Umbilical cord (tissue), 2 donors: ENCODE results near the gene TUBA8. TPM values are rescaled to one million over a fixed set of nuclear protein-coding genes. Genes with fewer than 3 reads are reported as not detected.
"Not testable (repeated sequence)": the region's sequence is repeated elsewhere in the genome, so short reads cannot be mapped to it uniquely, and the experiment has no call there.

Source experiments
- DNase-seq: peaks from one replicate; pipeline ENCODE4 v3.0.0-alpha.2; 2015; ENCODE audit warnings: low spot score
- total RNA-seq: library from RNA; depleted of rRNA; stranded (reverse); fragments of >200 nt; gene quantifications from one replicate; pipeline ENCODE4 v1.2.3, GENCODE V29; 2014; ENCODE audit warnings: low replicate concordance; ENCODE audit not compliant: insufficient read depth

Gene TUBA8
- total RNA-seq: 4.8 TPM

GRCh38 chr22:18110194-18110953, at the start of gene TUBA8:
TUBA8 (plus strand) TSS chr22:18110809; CDS start chr22:18110866, 57 bp downstream.
- DNase-seq: no peak

DNA sequence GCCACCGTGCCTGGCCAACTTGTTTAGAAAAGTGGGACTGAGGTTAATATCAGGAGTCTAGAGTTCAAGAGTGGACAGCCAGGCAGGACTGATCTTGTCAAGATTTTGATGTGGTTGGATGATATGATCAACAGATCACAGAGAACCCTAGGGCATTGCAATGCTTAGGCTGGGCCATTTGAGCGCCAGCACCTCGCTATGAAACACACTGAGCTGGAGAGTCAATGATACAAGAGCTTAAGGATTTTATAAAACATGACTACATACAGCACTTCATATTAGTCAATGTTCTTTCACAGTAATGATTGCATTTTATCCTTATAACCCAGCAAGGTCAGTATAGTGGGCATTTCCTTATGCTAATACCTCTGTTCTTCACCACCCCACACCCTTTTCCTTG, 48.2 kb upstream of the TUBA8 start:
- DNase-seq: no peak

GRCh38 chr22:18063306-18063705, 47.3 kb upstream of the TUBA8 start:
- no peak for DNase-seq

DNA sequence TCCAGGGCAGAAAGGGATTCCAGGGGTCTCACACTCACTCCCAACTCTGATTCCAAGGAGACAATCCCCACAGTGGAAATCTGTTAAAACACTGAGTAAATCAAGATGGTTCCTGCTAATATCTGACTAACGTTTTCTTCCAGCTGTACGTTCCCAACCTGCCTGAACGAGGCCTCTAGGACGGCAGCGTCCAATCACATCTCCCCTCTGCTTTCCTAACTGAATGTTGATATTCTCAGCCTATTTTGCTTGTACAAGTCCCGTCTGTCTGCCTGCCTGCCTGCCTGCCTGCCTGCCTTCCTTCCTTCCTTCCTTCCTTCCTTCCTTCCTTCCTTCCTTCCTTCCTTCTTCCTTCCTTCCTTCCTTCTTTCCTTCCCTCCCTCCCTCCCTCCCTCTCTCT, 46.9 kb upstream of the TUBA8 start:
- DNase-seq: not testable (repeated sequence)

GRCh38 chr22:18064636-18065035, 46.0 kb upstream of the TUBA8 start:
- no peak for DNase-seq

DNA sequence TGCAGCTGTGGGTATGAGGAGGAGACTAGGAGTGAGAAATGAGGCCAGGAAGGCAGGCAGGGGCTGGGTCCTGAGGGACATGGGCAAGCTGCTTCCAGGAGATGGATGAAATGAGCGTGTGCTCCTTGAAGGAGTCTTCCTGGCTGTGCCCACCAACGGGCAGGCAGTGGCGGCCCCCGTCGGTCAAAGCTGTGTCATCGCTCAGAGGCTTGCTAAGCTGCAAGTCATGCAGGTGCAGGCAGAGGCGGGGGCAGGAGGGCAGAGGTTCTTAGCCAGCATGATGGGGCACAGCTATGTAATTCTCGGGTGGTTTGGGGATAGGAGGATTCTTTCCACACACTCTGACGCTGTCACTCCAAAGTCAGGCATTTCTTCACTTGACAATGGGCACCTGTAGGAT, 45.4 kb upstream of the TUBA8 start:
- DNase-seq: no peak

DNA sequence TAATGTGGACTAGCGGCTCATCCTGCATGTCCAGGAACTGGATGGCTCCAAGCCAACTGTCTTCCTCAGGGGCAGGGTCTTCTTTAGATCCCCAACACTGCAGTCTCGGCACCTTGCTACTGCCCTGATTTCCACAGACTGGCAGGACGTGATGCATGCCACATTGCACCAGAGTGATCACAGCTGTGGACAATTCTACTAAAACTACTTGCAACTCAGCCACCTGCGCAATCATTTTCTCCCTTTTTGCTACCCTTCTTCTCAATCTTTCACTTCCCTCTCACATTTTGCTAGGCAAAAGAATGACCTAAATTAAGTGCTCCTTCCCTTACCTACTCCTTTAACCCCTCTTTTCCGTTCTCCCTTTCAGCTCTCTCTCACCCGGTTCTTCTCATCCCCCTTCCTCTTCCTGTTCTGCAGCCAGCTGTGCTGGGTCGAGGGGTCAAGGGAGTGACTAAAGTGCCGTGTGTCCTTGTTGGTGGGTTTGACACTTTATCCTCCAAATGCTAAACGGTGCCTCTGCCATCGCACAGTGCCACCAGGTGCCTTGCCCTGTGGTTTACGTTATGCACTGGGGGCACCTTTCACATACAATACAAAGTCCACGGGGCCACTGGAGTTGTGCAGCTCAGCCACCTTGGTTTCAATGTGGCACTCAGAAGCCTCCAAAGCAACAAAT, 44.3 kb upstream of the TUBA8 start:
- DNase-seq: no peak

DNA sequence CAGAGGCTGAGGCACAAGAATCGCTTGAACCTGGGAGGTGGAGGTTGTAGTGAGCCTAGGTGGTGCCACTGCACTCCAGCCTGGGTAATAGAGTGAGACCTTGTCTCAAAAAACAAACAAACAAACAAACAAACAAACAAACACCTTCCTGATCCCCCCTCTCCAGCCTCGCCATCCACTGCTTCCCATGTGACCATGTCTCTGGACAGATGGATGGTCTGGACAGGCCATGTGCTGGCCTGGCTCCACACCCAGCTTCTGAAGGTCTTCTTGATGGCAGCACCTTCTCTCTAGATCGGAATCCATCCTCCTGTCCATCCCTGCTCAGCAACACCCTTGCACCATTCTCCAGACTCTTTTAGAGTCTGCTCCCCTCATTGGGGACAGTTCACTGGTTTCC, 43.5 kb upstream of the TUBA8 start:
- no peak for DNase-seq

DNA sequence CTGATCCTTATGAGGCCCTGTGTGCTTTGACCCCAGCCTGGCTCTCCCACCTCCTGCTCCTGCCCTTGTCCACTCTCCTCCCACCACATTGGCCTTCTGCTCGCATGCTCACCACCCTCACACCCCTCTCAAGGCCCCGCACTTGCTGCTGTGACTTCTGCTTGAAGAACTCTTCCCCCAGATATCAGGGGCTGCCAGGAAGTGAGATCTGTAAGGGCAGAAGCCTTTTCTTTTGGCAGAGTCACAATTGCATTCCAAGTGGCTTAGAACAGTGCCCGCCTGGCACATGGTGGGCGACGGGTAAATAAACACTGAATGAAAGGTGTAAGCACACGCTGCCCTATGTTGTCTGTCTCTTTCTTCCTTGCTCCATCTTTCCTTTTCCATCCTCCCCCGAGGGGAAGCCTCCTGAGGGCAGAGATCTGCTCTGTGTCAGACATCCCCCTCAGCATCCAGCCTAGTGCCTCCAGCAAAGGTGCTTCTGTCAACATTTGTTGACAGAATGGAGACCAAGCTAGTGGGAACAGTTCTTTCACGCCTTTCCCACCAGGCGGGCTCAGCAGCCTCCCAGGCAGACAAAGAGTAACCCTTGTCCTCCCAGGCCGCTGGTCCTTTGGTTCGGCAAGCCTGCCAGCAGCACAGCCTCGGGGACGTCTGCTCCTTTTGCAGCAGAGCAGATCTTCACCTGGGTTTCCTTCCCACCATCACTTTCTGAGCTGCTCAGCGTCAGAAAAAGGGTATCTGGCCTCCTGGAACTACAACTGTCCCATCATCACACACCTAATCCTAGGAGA, 42.9 kb upstream of the TUBA8 start:
- DNase-seq: no peak

DNA sequence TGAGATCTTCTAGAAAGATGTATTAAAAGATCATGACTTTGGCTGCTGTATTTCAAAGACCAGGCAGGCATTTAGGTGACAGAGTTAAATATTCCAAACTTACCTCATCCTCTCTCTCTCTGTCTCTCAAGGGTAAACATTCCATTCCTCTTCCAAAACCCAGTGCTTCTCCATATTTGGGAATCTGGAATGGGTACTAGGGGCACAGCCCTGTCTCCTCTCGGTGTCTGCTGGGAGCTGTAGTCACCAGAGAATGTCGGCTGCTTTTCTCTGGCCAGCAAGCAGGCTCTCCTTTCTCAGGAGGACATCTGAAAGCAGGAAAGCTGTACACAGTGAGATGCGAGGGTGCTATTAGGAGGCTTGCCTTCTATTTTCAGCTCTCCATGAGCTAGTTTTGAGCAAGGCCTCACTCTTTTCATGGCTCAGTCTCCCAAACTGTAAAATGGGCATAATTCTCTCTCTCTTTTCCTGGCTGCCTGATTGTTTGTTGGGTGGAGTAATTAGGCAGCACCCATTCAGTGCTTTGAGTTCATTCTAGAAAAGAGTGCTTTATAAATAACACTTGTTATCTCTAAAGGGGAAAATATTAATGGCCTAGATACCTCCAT, 42.1 kb upstream of the TUBA8 start:
- peak; percentile 78 for DNase-seq

GRCh38 chr22:18069041-18069440, 41.6 kb upstream of the TUBA8 start:
- no peak for DNase-seq

DNA sequence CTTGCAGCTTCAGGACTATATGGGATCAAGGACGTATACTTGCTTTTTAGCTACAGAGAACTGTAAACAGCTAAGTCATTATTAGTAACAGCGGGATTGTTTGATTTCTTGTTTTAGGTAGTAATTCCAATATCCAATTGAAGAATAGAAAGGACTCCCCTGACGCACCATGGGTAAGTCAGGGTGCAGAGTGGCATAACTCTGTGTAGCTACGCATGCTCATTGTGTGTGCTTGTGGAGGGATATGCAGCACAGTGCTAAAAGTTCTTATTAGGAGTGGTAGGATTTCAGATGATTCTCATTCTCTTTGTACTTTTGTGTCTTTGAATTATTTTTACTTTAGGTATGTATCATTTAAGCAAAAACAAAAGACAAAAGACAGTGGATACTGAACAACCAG, 40.6 kb upstream of the TUBA8 start:
- no peak for DNase-seq

GRCh38 chr22:18070556-18071306, 39.9 kb upstream of the TUBA8 start:
- peak; percentile 50 for DNase-seq

DNA sequence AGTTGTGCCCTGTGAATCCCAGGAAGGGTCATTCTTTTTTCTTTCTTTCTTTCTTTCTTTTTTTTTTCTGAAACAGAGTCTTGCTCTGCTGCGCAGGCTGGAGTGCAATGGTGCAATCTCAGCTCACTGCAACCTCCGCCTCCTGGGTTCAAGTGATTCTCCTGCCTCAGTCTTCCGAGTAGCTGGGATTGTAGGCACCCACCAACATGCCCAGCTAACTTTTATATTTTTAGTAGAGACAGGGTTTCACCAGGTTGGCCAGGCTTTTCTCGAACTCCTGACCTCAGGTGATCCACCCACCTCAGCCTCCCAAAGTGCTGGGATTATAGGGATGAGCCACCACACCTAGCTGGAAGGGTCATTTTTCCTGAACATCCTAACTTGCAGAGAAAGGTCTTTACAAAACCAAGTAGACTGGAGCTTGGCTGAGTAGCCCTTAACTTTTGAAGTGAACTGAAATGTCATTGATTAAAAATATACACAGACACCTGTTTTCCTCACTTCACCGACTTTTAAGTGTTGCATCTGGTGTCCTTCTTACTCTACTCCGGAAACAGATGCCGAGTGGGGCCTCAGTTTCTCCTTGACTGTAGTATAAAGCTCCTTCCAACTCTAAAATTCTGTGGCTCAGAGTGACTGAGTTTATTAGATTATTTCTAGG, 39.2 kb upstream of the TUBA8 start:
- DNase-seq: not testable (repeated sequence)

DNA sequence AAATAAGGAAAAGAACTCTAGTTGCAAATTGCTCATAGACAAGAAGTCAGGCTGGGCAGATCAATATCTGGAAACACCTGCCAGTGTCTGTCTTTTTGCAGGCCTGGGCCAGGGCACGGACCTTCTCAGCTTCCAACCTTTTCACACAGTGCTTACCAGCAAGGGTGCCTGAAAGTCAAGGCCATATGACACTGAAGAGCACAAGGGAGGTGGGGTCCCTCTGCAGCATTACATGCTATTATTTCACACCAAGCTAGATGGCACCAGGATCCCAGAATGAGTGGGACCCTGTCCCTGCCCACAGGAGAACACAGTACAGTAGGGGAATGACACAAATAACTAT, 38.7 kb upstream of the TUBA8 start:
- no peak for DNase-seq

- DNase-seq: no peak
These were observed 37.1 kb upstream of the TUBA8 start for GRCh38 chr22:18073467-18073866.

- DNase-seq: not testable (repeated sequence)
These were observed 36.7 kb upstream of the TUBA8 start for GRCh38 chr22:18073927-18074326.

DNA sequence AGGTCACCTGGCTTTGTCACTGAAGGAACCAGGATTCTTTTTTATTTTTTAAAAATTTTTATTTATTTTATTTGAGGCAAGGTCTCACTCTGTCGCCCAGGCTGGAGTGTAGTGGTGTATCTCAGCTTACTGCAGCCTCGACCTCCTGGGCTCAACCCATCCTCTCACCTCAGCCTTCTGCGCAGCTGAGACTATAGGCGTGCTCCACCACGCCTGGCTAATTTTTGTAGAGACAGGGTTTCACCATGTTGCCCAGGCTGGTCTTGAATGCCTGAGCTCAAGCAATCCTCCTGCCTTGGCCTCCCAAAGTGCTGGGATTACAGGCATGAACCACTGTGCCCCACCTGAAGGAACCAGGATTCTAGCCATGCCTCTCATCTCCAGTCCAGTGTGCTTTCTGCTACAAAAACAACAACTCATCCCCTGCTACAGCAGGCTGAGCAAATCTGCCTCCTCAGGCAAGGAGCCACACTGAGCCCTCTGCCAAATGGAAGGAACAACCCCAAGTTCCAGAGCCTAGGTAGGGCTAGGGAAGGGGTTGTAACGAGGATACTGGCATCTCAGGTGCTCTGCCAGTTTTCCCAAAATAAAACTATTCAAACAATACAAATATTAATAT, 35.4 kb upstream of the TUBA8 start:
- no peak for DNase-seq

GRCh38 chr22:18075720-18076497, 34.7 kb upstream of the TUBA8 start:
- DNase-seq: peak; percentile 96
